Prostate gland (tissue), 2 donors: ENCODE measurements around the gene ARL16. TPM values are rescaled to one million over a fixed set of nuclear protein-coding genes. Genes with fewer than 3 reads are reported as not detected.

Source experiments
- DNase-seq: peaks from one replicate; pipeline ENCODE4 v3.0.0-alpha.2; 2019; ENCODE audit warnings: low spot score
- H3K27ac ChIP-seq, 2 donors: fragments of 200-600 bp; sonication (generic); 2 replicates each; pipeline ENCODE4 v1.5.1; 2017 to 2019
- H3K27me3 ChIP-seq: fragments of 200-600 bp; sonication (generic); replicated peaks from 2 replicates; pipeline ENCODE4 v1.5.1; 2019; ENCODE audit not compliant: insufficient read depth
- H3K36me3 ChIP-seq, 2 donors: fragments of 200-600 bp; sonication (generic); 1 replicate in 1 of 2; 2 replicates in 1 of 2; pipeline versions ENCODE4 v1.5.1 to v1.8.1; 2017 to 2019
- H3K4me1 ChIP-seq: fragments of 200-600 bp; sonication (generic); replicated peaks from 2 replicates; pipeline ENCODE4 v1.5.1; 2019
- H3K4me3 ChIP-seq, 2 donors: fragments of 200-600 bp; sonication (generic); 2 replicates each; pipeline ENCODE4 v1.5.1; 2017 to 2019
- H3K9me3 ChIP-seq: fragments of 200-600 bp; sonication (generic); 2 replicates; pipeline ENCODE4 v1.5.1; 2017
- CTCF ChIP-seq, 4 experiments: fragments of 200-600 bp in 2 of 4; fragments of 450-650 bp in 2 of 4; sonication (generic) in 2 of 4; IDR thresholded peaks; 1 replicate in 3 of 4; 2 replicates in 1 of 4; pipeline ENCODE4 v1.5.1; 2016 to 2019; ENCODE audit warnings: antibody characterized with exemption in 4 of 4, mild to moderate bottlenecking in 2 of 4, moderate library complexity in 2 of 4
- POLR2A ChIP-seq: fragments of 450-650 bp; IDR thresholded peaks from one replicate; pipeline ENCODE4 v1.6.1; 2016; ENCODE audit warnings: antibody characterized with exemption, mild to moderate bottlenecking
- POLR2AphosphoS5 ChIP-seq: sonication (generic); formaldehyde crosslinking; IDR thresholded peaks from one replicate; pipeline ENCODE4 v1.6.1; 2017; ENCODE audit warnings: antibody characterized with exemption
- WGBS: methylation state at CpG from one replicate; pipeline ENCODE4 v1.1.5; 2018; 5-methylcytosine and 5-hydroxymethylcytosine counted together
- intact Hi-C: fragments of 100-400 bp; cut with DNase I; formaldehyde crosslinking; loops from one replicate; pipeline ENCODE4 v1.14.2; 2022
- total RNA-seq, 2 donors: library from RNA; depleted of rRNA; stranded (reverse); fragments of >200 nt; gene quantifications; one replicate each; pipeline ENCODE4 v1.1.0, GENCODE V29; 2016

The ARL16 gene
- total RNA-seq, 2 donors from 2014 or later, result 27.9 to 49.5 TPM

- WGBS, result under 1% methylated on average over 16 of the region's 16 CpGs
- Histone ChIP-seq H3K36me3 (peaks cover 0 to 24% of the 10 kb centered on the region in 2 donors), H3K9me3 (no peaks in the 10 kb centered on the region), H3K27me3 (no peaks in the 10 kb centered on the region), H3K4me3 (peak overlapping the region; percentile 96 to 97), H3K27ac (peak overlapping the region; percentile 56 to 62), H3K4me1 (peaks cover 11% of the 10 kb centered on the region)
- DNase-seq, result no peak
- TF ChIP-seq POLR2A (no peak), POLR2AphosphoS5 (no peak), CTCF (IDR thresholded peaks at IDR 0.05) (no peak)
- intact Hi-C loops, result no loop called here
Measured at GRCh38 chr17:81684442-81684911, 880 bp upstream of the ARL16 start.

- H3K27me3 ChIP-seq, result no peaks in the 10 kb centered on the region
- peaks cover 0 to 21% of the 10 kb centered on the region in 2 donors for H3K36me3 ChIP-seq
- DNase-seq, result no peak
- H3K4me3 ChIP-seq, result peak overlapping the region; percentile 96 to 97
- H3K9me3 ChIP-seq, result no peaks in the 10 kb centered on the region
- H3K27ac ChIP-seq, result peak overlapping the region; percentile 28 to 66
- TF ChIP-seq CTCF (IDR thresholded peaks at IDR 0.05), result no peak
- TF ChIP-seq POLR2A, result no peak
- no peak for TF ChIP-seq POLR2AphosphoS5
- WGBS, result under 1% methylated on average over 37 of the region's 37 CpGs
- H3K4me1 ChIP-seq, result peaks cover 11% of the 10 kb centered on the region
- intact Hi-C loops, result no loop called here
Measured at GRCh38 chr17:81683208-81683583, 401 bp downstream of the ARL16 start.

GRCh38 chr17:81682565-81683207 lies 911 bp downstream of the ARL16 start:
- Histone ChIP-seq H3K27ac (no peak overlapping the region), H3K4me1 (peaks cover 11% of the 10 kb centered on the region), H3K27me3 (no peaks in the 10 kb centered on the region), H3K36me3 (peaks cover 0 to 16% of the 10 kb centered on the region in 2 donors), H3K4me3 (peak overlapping the region; percentile 96 to 97), H3K9me3 (no peaks in the 10 kb centered on the region)
- DNase-seq, result no peak
- 25% methylated on average over 19 of the region's 19 CpGs for WGBS
- intact Hi-C loops, result no loop called here
- TF ChIP-seq POLR2A (no peak), CTCF (IDR thresholded peaks at IDR 0.05) (no peak), POLR2AphosphoS5 (no peak)

- peaks cover 11% of the 10 kb centered on the region for H3K4me1 ChIP-seq
- no peaks in the 10 kb centered on the region for H3K9me3 ChIP-seq
- WGBS, result 62% methylated on average over 17 of the region's 17 CpGs
- intact Hi-C loops, result no loop called here
- no peak for DNase-seq
- H3K36me3 ChIP-seq, result peaks cover 0 to 5% of the 10 kb centered on the region in 2 donors
- no peak for TF ChIP-seq POLR2AphosphoS5
- TF ChIP-seq POLR2A, result no peak
- TF ChIP-seq CTCF (IDR thresholded peaks at IDR 0.05), result no peak
- no peak overlapping the region for H3K27ac ChIP-seq
- no peaks in the 10 kb centered on the region for H3K27me3 ChIP-seq
- no peak overlapping the region for H3K4me3 ChIP-seq
Measured at GRCh38 chr17:81681672-81682071, 1.9 kb downstream of the ARL16 start.

- H3K4me1 ChIP-seq, result peaks cover 9% of the 10 kb centered on the region
- TF ChIP-seq POLR2AphosphoS5, result no peak
- no peak for TF ChIP-seq POLR2A
- TF ChIP-seq CTCF (IDR thresholded peaks at IDR 0.05), result no peak
- no peak for DNase-seq
- no peak overlapping the region for H3K27ac ChIP-seq
- 88% methylated on average over 11 of the region's 11 CpGs for WGBS
- no peaks in the 10 kb centered on the region for H3K27me3 ChIP-seq
- intact Hi-C loops, result no loop called here
- no peaks in the 10 kb centered on the region for H3K36me3 ChIP-seq
- H3K4me3 ChIP-seq, result no peak overlapping the region
- no peaks in the 10 kb centered on the region for H3K9me3 ChIP-seq
Measured at GRCh38 chr17:81680150-81680549, 3.4 kb downstream of the ARL16 start.
